HepG2 (cell line): ENCODE measurements around the gene ZNF584. TPM values are rescaled to one million over a fixed set of nuclear protein-coding genes. Genes with fewer than 3 reads are reported as not detected.

ENCODE experiments used
- polyA plus RNA-seq, 8 experiments: library from polyadenylated mRNA; depleted of rRNA in 3 of 8; stranded (reverse) in 7 of 8; unstranded in 1 of 8; fragments of >200 nt; fragmentation: Illumina TruSeq in 4 of 8; extraction: Trizol in 4 of 8; gene quantifications; 2 replicates each; pipeline versions ENCODE4 v1.2.1 to v1.2.3, GENCODE V29; 2011 to 2016; ENCODE audit warnings: low read depth in 4 of 8, missing spikeins in 1 of 8, mixed read lengths in 1 of 8; ENCODE audit not compliant: insufficient read depth in 1 of 8
- total RNA-seq, 5 experiments: library from RNA; depleted of rRNA; stranded (reverse); fragments of >200 nt; fragmentation: Illumina TruSeq; extraction: Trizol; gene quantifications; 2 replicates each; pipeline ENCODE4 v1.2.3, GENCODE V29; 2016; ENCODE audit warnings: low read depth in 1 of 5
- TF ChIP-seq, protein P1 (sequence below): sonication (generic); formaldehyde crosslinking; IDR thresholded peaks from 2 replicates; pipeline ENCODE4 v1.4.0; 2020; ENCODE audit warnings: missing genetic modification reagents
- TF ChIP-seq, protein P2 (sequence below): sonication (generic); formaldehyde crosslinking; IDR thresholded peaks from 2 replicates; pipeline ENCODE4 v1.5.1; 2020; ENCODE audit warnings: missing genetic modification reagents, mild to moderate bottlenecking, borderline replicate concordance

ZNF584 gene
- total and polyA plus RNA-seq, 2 of the 13 experiments (the other 11 are each of a cell fraction or from before 2014, with no cell fraction given), result 2.4 to 7.0 TPM

- TF ChIP-seq, protein P1, sequence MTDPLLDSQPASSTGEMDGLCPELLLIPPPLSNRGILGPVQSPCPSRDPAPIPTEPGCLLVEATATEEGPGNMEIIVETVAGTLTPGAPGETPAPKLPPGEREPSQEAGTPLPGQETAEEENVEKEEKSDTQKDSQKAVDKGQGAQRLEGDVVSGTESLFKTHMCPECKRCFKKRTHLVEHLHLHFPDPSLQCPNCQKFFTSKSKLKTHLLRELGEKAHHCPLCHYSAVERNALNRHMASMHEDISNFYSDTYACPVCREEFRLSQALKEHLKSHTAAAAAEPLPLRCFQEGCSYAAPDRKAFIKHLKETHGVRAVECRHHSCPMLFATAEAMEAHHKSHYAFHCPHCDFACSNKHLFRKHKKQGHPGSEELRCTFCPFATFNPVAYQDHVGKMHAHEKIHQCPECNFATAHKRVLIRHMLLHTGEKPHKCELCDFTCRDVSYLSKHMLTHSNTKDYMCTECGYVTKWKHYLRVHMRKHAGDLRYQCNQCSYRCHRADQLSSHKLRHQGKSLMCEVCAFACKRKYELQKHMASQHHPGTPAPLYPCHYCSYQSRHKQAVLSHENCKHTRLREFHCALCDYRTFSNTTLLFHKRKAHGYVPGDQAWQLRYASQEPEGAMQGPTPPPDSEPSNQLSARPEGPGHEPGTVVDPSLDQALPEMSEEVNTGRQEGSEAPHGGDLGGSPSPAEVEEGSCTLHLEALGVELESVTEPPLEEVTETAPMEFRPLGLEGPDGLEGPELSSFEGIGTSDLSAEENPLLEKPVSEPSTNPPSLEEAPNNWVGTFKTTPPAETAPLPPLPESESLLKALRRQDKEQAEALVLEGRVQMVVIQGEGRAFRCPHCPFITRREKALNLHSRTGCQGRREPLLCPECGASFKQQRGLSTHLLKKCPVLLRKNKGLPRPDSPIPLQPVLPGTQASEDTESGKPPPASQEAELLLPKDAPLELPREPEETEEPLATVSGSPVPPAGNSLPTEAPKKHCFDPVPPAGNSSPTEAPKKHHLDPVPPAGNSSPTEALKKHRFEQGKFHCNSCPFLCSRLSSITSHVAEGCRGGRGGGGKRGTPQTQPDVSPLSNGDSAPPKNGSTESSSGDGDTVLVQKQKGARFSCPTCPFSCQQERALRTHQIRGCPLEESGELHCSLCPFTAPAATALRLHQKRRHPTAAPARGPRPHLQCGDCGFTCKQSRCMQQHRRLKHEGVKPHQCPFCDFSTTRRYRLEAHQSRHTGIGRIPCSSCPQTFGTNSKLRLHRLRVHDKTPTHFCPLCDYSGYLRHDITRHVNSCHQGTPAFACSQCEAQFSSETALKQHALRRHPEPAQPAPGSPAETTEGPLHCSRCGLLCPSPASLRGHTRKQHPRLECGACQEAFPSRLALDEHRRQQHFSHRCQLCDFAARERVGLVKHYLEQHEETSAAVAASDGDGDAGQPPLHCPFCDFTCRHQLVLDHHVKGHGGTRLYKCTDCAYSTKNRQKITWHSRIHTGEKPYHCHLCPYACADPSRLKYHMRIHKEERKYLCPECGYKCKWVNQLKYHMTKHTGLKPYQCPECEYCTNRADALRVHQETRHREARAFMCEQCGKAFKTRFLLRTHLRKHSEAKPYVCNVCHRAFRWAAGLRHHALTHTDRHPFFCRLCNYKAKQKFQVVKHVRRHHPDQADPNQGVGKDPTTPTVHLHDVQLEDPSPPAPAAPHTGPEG (CRISPR knock-in tag), result no peak
- TF ChIP-seq, protein P2, sequence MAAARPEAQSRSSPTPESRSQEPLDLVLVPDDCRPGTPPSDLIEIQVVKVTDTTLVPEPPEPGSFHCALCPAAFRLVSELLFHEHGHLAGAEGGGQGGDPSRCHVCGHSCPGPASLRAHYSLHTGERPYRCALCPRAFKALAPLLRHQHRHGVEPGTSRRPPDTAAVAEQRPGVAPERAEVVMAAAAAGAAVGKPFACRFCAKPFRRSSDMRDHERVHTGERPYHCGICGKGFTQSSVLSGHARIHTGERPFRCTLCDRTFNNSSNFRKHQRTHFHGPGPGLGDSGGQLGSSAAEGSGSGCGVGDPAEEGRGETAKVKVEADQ (CRISPR knock-in tag), result no peak
Measured at GRCh38 chr19:58368561-58369360, 39.7 kb upstream of the ZNF584 start (continued).
